Muscle layer of colon (tissue), 2 donors: ENCODE data around the gene SH3RF3.
A peak's percentile ranks its signal among the peaks of the same experiment; 100 is the strongest.

Experiments
- H3K27ac ChIP-seq: one replicate; pipeline ENCODE4 v1.7.0; 2013; ENCODE audit warnings: low read depth, mild to moderate bottlenecking, low read length, moderate library complexity
- H3K27me3 ChIP-seq, 2 donors: one replicate each; pipeline ENCODE4 v1.7.0; 2013; ENCODE audit warnings: low read length in 2 of 2, mild to moderate bottlenecking in 2 of 2; ENCODE audit not compliant: insufficient read depth in 2 of 2, control insufficient read depth in 1 of 2
- H3K36me3 ChIP-seq: one replicate; pipeline ENCODE4 v1.7.0; 2013; ENCODE audit warnings: mild to moderate bottlenecking, low read length; ENCODE audit not compliant: insufficient read depth
- H3K4me1 ChIP-seq: one replicate; pipeline ENCODE4 v1.7.0; 2013; ENCODE audit warnings: mild to moderate bottlenecking, low read length; ENCODE audit not compliant: insufficient read depth
- H3K4me3 ChIP-seq, 2 donors: one replicate each; pipeline ENCODE4 v1.7.0; 2013; ENCODE audit warnings: low read length in 2 of 2, low read depth in 1 of 2, mild to moderate bottlenecking in 1 of 2, moderate library complexity in 1 of 2
- H3K9ac ChIP-seq: one replicate; pipeline ENCODE4 v1.7.0; 2013; ENCODE audit warnings: low read length
- H3K9me3 ChIP-seq: one replicate; pipeline ENCODE4 v1.7.0; 2013; ENCODE audit warnings: mild to moderate bottlenecking, low read length
- donor health status: abdominal sarcoma.
- donor health status: Adenocarcinoma of cecum.

Gene SH3RF3

GRCh38 chr2:109507828-109508227 lies 378.8 kb downstream of the SH3RF3 start:
- Histone ChIP-seq H3K4me3 (no peak overlapping the region), H3K9me3 (peaks cover 6% of the 10 kb centered on the region), H3K27me3 (no peaks in the 10 kb centered on the region), H3K9ac (no peak overlapping the region), H3K4me1 (no peaks in the 10 kb centered on the region), H3K36me3 (no peaks in the 10 kb centered on the region), H3K27ac (no peak overlapping the region)

- H3K9ac ChIP-seq = no peak overlapping the region
- peaks cover 4% of the 10 kb centered on the region for H3K4me1 ChIP-seq
- no peak overlapping the region for H3K27ac ChIP-seq
Measured at GRCh38 chr2:109508556-109508955, 379.6 kb downstream of the SH3RF3 start.

GRCh38 chr2:109510136-109511028 lies 381.4 kb downstream of the SH3RF3 start:
- Histone ChIP-seq H3K9me3 (peaks cover 6% of the 10 kb centered on the region), H3K27me3 (no peaks in the 10 kb centered on the region), H3K4me3 (no peak overlapping the region), H3K27ac (no peak overlapping the region), H3K9ac (no peak overlapping the region), H3K36me3 (no peaks in the 10 kb centered on the region), H3K4me1 (peaks cover 22% of the 10 kb centered on the region)

More at GRCh38 chr2:109508556-109508955, 379.6 kb downstream of the SH3RF3 start:
- Histone ChIP-seq H3K4me3 (no peak overlapping the region), H3K27me3 (no peaks in the 10 kb centered on the region), H3K9me3 (peaks cover 6% of the 10 kb centered on the region), H3K36me3 (no peaks in the 10 kb centered on the region)

- H3K9ac ChIP-seq = no peak overlapping the region
- H3K9me3 ChIP-seq = no peaks in the 10 kb centered on the region
- H3K27me3 ChIP-seq = no peaks in the 10 kb centered on the region
- H3K4me1 ChIP-seq = peaks cover 24% of the 10 kb centered on the region
- no peaks in the 10 kb centered on the region for H3K36me3 ChIP-seq
- no peak overlapping the region for H3K4me3 ChIP-seq
- H3K27ac ChIP-seq = no peak overlapping the region
Measured at GRCh38 chr2:109511168-109511567, 382.2 kb downstream of the SH3RF3 start.

GRCh38 chr2:109512076-109512475 lies 383.1 kb downstream of the SH3RF3 start:
- H3K4me3 ChIP-seq = no peak overlapping the region
- no peaks in the 10 kb centered on the region for H3K9me3 ChIP-seq
- no peaks in the 10 kb centered on the region for H3K27me3 ChIP-seq
- H3K36me3 ChIP-seq = no peaks in the 10 kb centered on the region
- H3K27ac ChIP-seq = no peak overlapping the region
- peaks cover 24% of the 10 kb centered on the region for H3K4me1 ChIP-seq
- H3K9ac ChIP-seq = no peak overlapping the region

GRCh38 chr2:109513230-109513629 lies 384.2 kb downstream of the SH3RF3 start:
- Histone ChIP-seq H3K4me1 (peaks cover 24% of the 10 kb centered on the region), H3K4me3 (no peak overlapping the region), H3K9ac (no peak overlapping the region), H3K36me3 (no peaks in the 10 kb centered on the region), H3K9me3 (no peaks in the 10 kb centered on the region), H3K27ac (peak overlapping the region; percentile 86), H3K27me3 (no peaks in the 10 kb centered on the region)

- no peak overlapping the region for H3K4me3 ChIP-seq
- H3K4me1 ChIP-seq = peaks cover 24% of the 10 kb centered on the region
- peak overlapping the region; percentile 21 for H3K9ac ChIP-seq
- H3K36me3 ChIP-seq = no peaks in the 10 kb centered on the region
- no peaks in the 10 kb centered on the region for H3K9me3 ChIP-seq
- peak overlapping the region; percentile 86 for H3K27ac ChIP-seq
- H3K27me3 ChIP-seq = no peaks in the 10 kb centered on the region
Measured at GRCh38 chr2:109513749-109514588, 385.0 kb downstream of the SH3RF3 start.

GRCh38 chr2:109514857-109515256 lies 385.9 kb downstream of the SH3RF3 start:
- H3K4me1 ChIP-seq = peaks cover 24% of the 10 kb centered on the region
- no peaks in the 10 kb centered on the region for H3K9me3 ChIP-seq
- no peak overlapping the region for H3K4me3 ChIP-seq
- no peaks in the 10 kb centered on the region for H3K36me3 ChIP-seq
- H3K27me3 ChIP-seq = no peaks in the 10 kb centered on the region
- peak overlapping the region; percentile 86 for H3K27ac ChIP-seq
- H3K9ac ChIP-seq = peak overlapping the region; percentile 21

GRCh38 chr2:109516445-109517117 lies 387.6 kb downstream of the SH3RF3 start:
- Histone ChIP-seq H3K4me1 (peaks cover 24% of the 10 kb centered on the region), H3K27me3 (no peaks in the 10 kb centered on the region), H3K9me3 (no peaks in the 10 kb centered on the region), H3K4me3 (no peak overlapping the region), H3K36me3 (no peaks in the 10 kb centered on the region), H3K27ac (no peak overlapping the region), H3K9ac (no peak overlapping the region)

GRCh38 chr2:109517118-109517889 lies 388.3 kb downstream of the SH3RF3 start:
- no peak overlapping the region for H3K9ac ChIP-seq
- no peaks in the 10 kb centered on the region for H3K27me3 ChIP-seq
- no peaks in the 10 kb centered on the region for H3K9me3 ChIP-seq
- H3K27ac ChIP-seq = no peak overlapping the region
- H3K4me3 ChIP-seq = no peak overlapping the region
- no peaks in the 10 kb centered on the region for H3K36me3 ChIP-seq
- H3K4me1 ChIP-seq = peaks cover 24% of the 10 kb centered on the region
